K562 (cell line): ENCODE data around the gene SMARCB1. TPM values are rescaled to one million over a fixed set of nuclear protein-coding genes. Genes with fewer than 3 reads are reported as not detected.

Experiments
- ATAC-seq: fragments of 200-7000 bp; cut with Tn5 transposase; 3 replicates; pipeline ENCODE4 v1.9.1; 2020; ENCODE audit warnings: moderate library complexity
- BruUV-seq: library from RNA; stranded (reverse); fragments of 400-500 nt; replicated peaks from 2 replicates; lab custom pipeline; 2021; lab: Mats Ljungman, UMichigan
- CTCF ChIA-PET: fragments of 300-600 bp; formaldehyde crosslinking; extraction: SDS; loops from one replicate; lab custom pipeline; 2021; ENCODE audit warnings: low intra/inter-chr PET ratio; lab: Yijun Ruan, JAX
- POLR2A ChIA-PET: fragments of 300-600, 350-650 bp; sonication (Branson Sonifier 250); formaldehyde crosslinking; extraction: SDS; loops from one replicate; lab custom pipeline; 2021; ENCODE audit warnings: antibody characterized with exemption, inconsistent platforms; lab: Yijun Ruan, JAX
- DNase-seq, 4 experiments: peaks; one replicate each; pipeline versions ENCODE4 v3.0.0 to v3.0.0-alpha.2; 2011 to 2018; ENCODE audit warnings: low spot score in 3 of 4, mixed read lengths in 3 of 4; ENCODE audit errors: extremely low read depth in 1 of 4
- FAIRE-seq: peaks from 2 replicates; lab custom pipeline; 2011; peaks lifted over from hg19 to GRCh38; lab: Jason Lieb, UNC
- H2AFZ ChIP-seq: 2 replicates; pipeline ENCODE4 v1.6.0; 2011; ENCODE audit warnings: low read depth, low read length, control low read depth, inconsistent platforms
- H3K27ac ChIP-seq: fragments of 200-600 bp; 3 replicates; pipeline ENCODE4 v1.8.0; 2011; ENCODE audit warnings: low read depth, mild to moderate bottlenecking, control low read depth, inconsistent platforms, low read length, moderate library complexity, mixed read lengths; ENCODE audit errors: extremely low read depth
- H3K27me3 ChIP-seq, 2 experiments: fragments of 300-600 bp in 1 of 2; 2 replicates in 1 of 2; 3 replicates in 1 of 2; pipeline versions ENCODE4 v1.6.0 to v1.8.0; 2011; ENCODE audit warnings: inconsistent platforms in 2 of 2, low read length in 2 of 2, mild to moderate bottlenecking in 1 of 2, mixed read lengths in 1 of 2, moderate library complexity in 1 of 2; ENCODE audit not compliant: control insufficient read depth in 2 of 2, insufficient read depth in 2 of 2
- H3K36me3 ChIP-seq: fragments of 300-600 bp; 3 replicates; pipeline ENCODE4 v1.8.0; 2011; ENCODE audit warnings: mild to moderate bottlenecking, low read length, inconsistent platforms; ENCODE audit not compliant: control insufficient read depth, insufficient read depth
- H3K4me1 ChIP-seq, 2 experiments: fragments of 200-600 bp in 1 of 2; replicated peaks in 1 of 2; 2 replicates in 1 of 2; 3 replicates in 1 of 2; pipeline versions ENCODE4 v1.5.1 to v1.8.0; 2011; ENCODE audit warnings: inconsistent platforms in 2 of 2, low read length in 2 of 2, mild to moderate bottlenecking in 1 of 2, mixed read lengths in 1 of 2, moderate library complexity in 1 of 2; ENCODE audit not compliant: control insufficient read depth in 2 of 2, insufficient read depth in 2 of 2
- H3K4me2 ChIP-seq: 2 replicates; pipeline ENCODE4 v1.6.1; 2011; ENCODE audit warnings: low read length, control low read depth, inconsistent platforms, mixed read lengths; ENCODE audit not compliant: insufficient read depth
- H3K4me3 ChIP-seq: fragments of 200-600 bp; sonication (generic), shearing (Covaris generic); 2 replicates; pipeline ENCODE4 v1.5.1; 2016; ENCODE audit warnings: control low read depth, inconsistent platforms
- H3K79me2 ChIP-seq: fragments of 200-600 bp; 3 replicates; pipeline ENCODE4 v1.8.0; 2011; ENCODE audit warnings: low read length, inconsistent platforms; ENCODE audit not compliant: control insufficient read depth, insufficient read depth
- H3K9ac ChIP-seq, 2 experiments: 2 replicates each; pipeline versions ENCODE4 v1.6.0 to v1.6.1; 2011; ENCODE audit warnings: low read depth in 2 of 2, low read length in 2 of 2, control low read depth in 1 of 2, inconsistent platforms in 1 of 2, mild to moderate bottlenecking in 1 of 2, mixed read lengths in 1 of 2; ENCODE audit not compliant: insufficient read depth in 1 of 2
- H3K9me1 ChIP-seq: one replicate; pipeline ENCODE4 v1.6.0; 2011; ENCODE audit warnings: inconsistent platforms, mild to moderate bottlenecking, low read length, moderate library complexity; ENCODE audit not compliant: control insufficient read depth, insufficient read depth
- H3K9me3 ChIP-seq: replicated peaks from 2 replicates; pipeline ENCODE4 v1.5.1; 2011; ENCODE audit warnings: low read depth, low read length, inconsistent platforms; ENCODE audit not compliant: control insufficient read depth, insufficient read depth
- H4K20me1 ChIP-seq: replicated peaks from 2 replicates; pipeline ENCODE4 v1.6.1; 2011; ENCODE audit warnings: low read length, inconsistent platforms, mixed read lengths; ENCODE audit not compliant: control insufficient read depth, insufficient read depth
- FOSL1 ChIP-seq: fragments of 200-800 bp; sonication (Bioruptor generic); conservative IDR thresholded peaks from 2 replicates; pipeline ENCODE4 v1.6.1; 2016; ENCODE audit warnings: missing genetic modification characterization, missing compliant biosample characterization
- HLTF ChIP-seq: fragments of 450-650 bp; IDR thresholded peaks from 2 replicates; pipeline ENCODE4 v1.6.1; 2016
- IFI16 ChIP-seq: fragments of 250-450 bp; sonication (Bioruptor Pico); IDR thresholded peaks from 2 replicates; pipeline ENCODE4 v2.1.2; 2022; ENCODE audit warnings: mild to moderate bottlenecking, inconsistent platforms
- NFRKB ChIP-seq: fragments of 450-650 bp; IDR thresholded peaks from 2 replicates; pipeline ENCODE4 v1.6.1; 2016; ENCODE audit warnings: low read depth
- POLR2B ChIP-seq: fragments of 450-650 bp; IDR thresholded peaks from 2 replicates; pipeline ENCODE4 v1.6.1; 2018; ENCODE audit warnings: low read depth; ENCODE audit not compliant: partially characterized antibody
- PRMT5 ChIP-seq: sonication (generic); formaldehyde crosslinking; IDR thresholded peaks from 2 replicates; pipeline ENCODE4 v1.5.0; 2020; ENCODE audit warnings: missing genetic modification reagents
- PYGO2 ChIP-seq: fragments of 450-650 bp; IDR thresholded peaks from 2 replicates; pipeline ENCODE4 v1.6.1; 2016; ENCODE audit warnings: mild to moderate bottlenecking, missing genetic modification characterization, moderate library complexity, missing compliant biosample characterization
- SMAD3 ChIP-seq: fragments of 450-650 bp; formaldehyde crosslinking; conservative IDR thresholded peaks from 2 replicates; pipeline ENCODE4 v1.4.0; 2020; ENCODE audit warnings: mild to moderate bottlenecking
- TARDBP ChIP-seq: fragments of 450-650 bp; IDR thresholded peaks from 2 replicates; pipeline ENCODE4 v1.6.1; 2016
- ZNF184 ChIP-seq: sonication (generic); formaldehyde crosslinking; IDR thresholded peaks from 2 replicates; pipeline ENCODE4 v1.5.0; 2020; ENCODE audit warnings: missing genetic modification reagents
- ZNF76 ChIP-seq: fragments of 250-450 bp; sonication (Bioruptor Pico); IDR thresholded peaks from 2 replicates; pipeline ENCODE4 v1.4.0; 2020; ENCODE audit warnings: mild to moderate bottlenecking, moderate library complexity, borderline replicate concordance
- ZZZ3 ChIP-seq: fragments of 450-650 bp; IDR thresholded peaks from 2 replicates; pipeline ENCODE4 v1.6.1; 2016; ENCODE audit warnings: antibody characterized with exemption, mild to moderate bottlenecking, moderate library complexity
- WGBS: fragments of 100-300 bp; shearing (Covaris generic); methylation state at CpG from one replicate; pipeline ENCODE4 v1.1.6; 2016; ENCODE audit warnings: low coverage, mixed read lengths; ENCODE audit not compliant: insufficient coverage; ENCODE audit errors: missing lambda C conversion rate; 5-methylcytosine and 5-hydroxymethylcytosine counted together
- in situ Hi-C: fragments of 300-500 bp; cut with MboI; formaldehyde crosslinking; loops from 4 replicates; pipeline ENCODE4 v1.15.0; 2018; ENCODE audit warnings: inconsistent platforms, mixed read lengths
- intact Hi-C: fragments of 100-400 bp; cut with micrococcal nuclease; formaldehyde crosslinking; loops from 2 replicates; pipeline ENCODE4 v1.14.2; 2022
- polyA plus RNA-seq, 8 experiments: library from polyadenylated mRNA; depleted of rRNA in 4 of 8; stranded (reverse) in 5 of 8; unstranded in 3 of 8; fragments of >200 nt; fragmentation: Nextera tagmentation in 2 of 8; fragmentation: Illumina TruSeq in 1 of 8; extraction: Ambion mirVana in 2 of 8; extraction: Trizol in 1 of 8; gene quantifications; 2 replicates each; pipeline versions ENCODE4 v1.2.1 to v1.2.3, GENCODE V29; 2011 to 2014; ENCODE audit warnings: inconsistent platforms in 1 of 8, missing spikeins in 1 of 8
- total RNA-seq, 7 experiments: library from RNA; depleted of rRNA in 6 of 7; stranded (reverse); fragments of >200 nt in 6 of 7; fragmentation: Illumina TruSeq in 2 of 7; extraction: Trizol in 2 of 7; gene quantifications; 2 replicates each; pipeline versions ENCODE4 v1.2.1 to v1.2.3, GENCODE V29; 2011 to 2021; ENCODE audit warnings: low replicate concordance in 1 of 7
- TF ChIP-seq, protein P1 (sequence below), 2 experiments: fragments of 200-800 bp in 1 of 2; sonication (Bioruptor generic) in 1 of 2; sonication (generic) in 1 of 2; formaldehyde crosslinking in 1 of 2; IDR thresholded peaks in 1 of 2; conservative IDR thresholded peaks in 1 of 2; 2 replicates each; pipeline versions ENCODE4 v1.5.0 to v1.6.1; 2016 to 2020; ENCODE audit warnings: missing compliant biosample characterization in 1 of 2, missing genetic modification characterization in 1 of 2, missing genetic modification reagents in 1 of 2

Gene SMARCB1
- total and polyA plus RNA-seq, 9 of the 15 experiments (the other 6 are each of a cell fraction or from before 2014, with no cell fraction given), result 1.2 to 113 (median 65.4) TPM

DNA sequence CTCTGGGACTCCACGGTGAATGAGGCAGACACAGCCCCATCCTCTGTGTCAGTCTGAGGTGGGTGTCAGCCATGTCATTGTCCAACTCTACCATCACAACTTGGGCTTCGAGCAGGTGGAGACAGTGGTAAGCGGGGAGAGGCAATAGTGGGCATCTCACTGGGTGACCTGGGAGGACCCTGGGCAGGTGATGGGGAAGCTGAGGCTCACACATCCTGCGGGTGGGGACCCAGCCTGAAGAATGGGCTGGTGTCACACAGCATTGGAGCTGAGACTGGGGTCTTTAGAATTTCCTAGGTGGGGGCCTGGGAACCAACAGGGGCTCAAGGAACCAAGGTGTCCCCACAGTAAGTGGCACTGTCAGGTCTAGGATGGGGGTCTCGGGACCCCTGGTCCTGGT lies 7.0 kb upstream of the SMARCB1 start:
- no peak overlapping the region for H3K27ac ChIP-seq
- BruUV-seq, result no TSS peak
- H3K4me2 ChIP-seq, result no peak overlapping the region
- in situ Hi-C loops (no loop called here), intact Hi-C loops (no loop called here)
- TF ChIP-seq PYGO2, result no peak
- TF ChIP-seq ZNF184 (CRISPR knock-in tag), result no peak
- TF ChIP-seq, protein P1, sequence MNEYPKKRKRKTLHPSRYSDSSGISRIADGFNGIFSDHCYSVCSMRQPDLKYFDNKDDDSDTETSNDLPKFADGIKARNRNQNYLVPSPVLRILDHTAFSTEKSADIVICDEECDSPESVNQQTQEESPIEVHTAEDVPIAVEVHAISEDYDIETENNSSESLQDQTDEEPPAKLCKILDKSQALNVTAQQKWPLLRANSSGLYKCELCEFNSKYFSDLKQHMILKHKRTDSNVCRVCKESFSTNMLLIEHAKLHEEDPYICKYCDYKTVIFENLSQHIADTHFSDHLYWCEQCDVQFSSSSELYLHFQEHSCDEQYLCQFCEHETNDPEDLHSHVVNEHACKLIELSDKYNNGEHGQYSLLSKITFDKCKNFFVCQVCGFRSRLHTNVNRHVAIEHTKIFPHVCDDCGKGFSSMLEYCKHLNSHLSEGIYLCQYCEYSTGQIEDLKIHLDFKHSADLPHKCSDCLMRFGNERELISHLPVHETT (CRISPR knock-in tag; conservative IDR thresholded peaks at IDR 0.05 in 1 of 2, IDR thresholded peaks at IDR 0.05 in 1 of 2), result no peak
- no peak for TF ChIP-seq IFI16 (CRISPR knock-in tag)
- no peak for TF ChIP-seq ZZZ3
- TF ChIP-seq FOSL1 (tag), result no peak
- no peak for TF ChIP-seq HLTF
- TF ChIP-seq ZNF76, result no peak
- TF ChIP-seq TARDBP, result no peak
- no peak for TF ChIP-seq POLR2B
- no peak for TF ChIP-seq NFRKB
- TF ChIP-seq SMAD3 (CRISPR knock-in tag), result no peak
- no peak for TF ChIP-seq PRMT5
- H3K9me1 ChIP-seq, result no peaks in the 10 kb centered on the region
- H3K79me2 ChIP-seq, result no peaks in the 10 kb centered on the region
- WGBS, result 21% methylated on average over 4 of the region's 5 CpGs
- no peak overlapping the region for H2AFZ ChIP-seq
- ChIA-PET POLR2A (interaction anchor here (0.6 to 1.1 kb wide), 2 partner anchors 16 to 589 kb away, joined by 3 to 4 read pairs; no protein-coding TSS in a partner anchor), CTCF (no interaction called here)
- no peaks in the 10 kb centered on the region for H3K27me3 ChIP-seq
- no peaks in the 10 kb centered on the region for H3K36me3 ChIP-seq
- H4K20me1 ChIP-seq, result no peaks in the 10 kb centered on the region
- H3K9ac ChIP-seq, result no peak overlapping the region
- H3K4me1 ChIP-seq, result peaks cover 0 to 22% of the 10 kb centered on the region in 2 experiments; a peak in 2 of 5 replicates
- no peaks in the 10 kb centered on the region for H3K9me3 ChIP-seq
- FAIRE-seq, result no peak
- no peak for DNase-seq
- no peak for ATAC-seq
- H3K4me3 ChIP-seq, result no peak overlapping the region
